ENCODE results near the gene TBC1D22B.
"Not testable (repeated sequence)": the region's sequence is repeated elsewhere in the genome, so short reads cannot be mapped to it uniquely, and the experiment has no call there.

TBC1D22B gene

DNA sequence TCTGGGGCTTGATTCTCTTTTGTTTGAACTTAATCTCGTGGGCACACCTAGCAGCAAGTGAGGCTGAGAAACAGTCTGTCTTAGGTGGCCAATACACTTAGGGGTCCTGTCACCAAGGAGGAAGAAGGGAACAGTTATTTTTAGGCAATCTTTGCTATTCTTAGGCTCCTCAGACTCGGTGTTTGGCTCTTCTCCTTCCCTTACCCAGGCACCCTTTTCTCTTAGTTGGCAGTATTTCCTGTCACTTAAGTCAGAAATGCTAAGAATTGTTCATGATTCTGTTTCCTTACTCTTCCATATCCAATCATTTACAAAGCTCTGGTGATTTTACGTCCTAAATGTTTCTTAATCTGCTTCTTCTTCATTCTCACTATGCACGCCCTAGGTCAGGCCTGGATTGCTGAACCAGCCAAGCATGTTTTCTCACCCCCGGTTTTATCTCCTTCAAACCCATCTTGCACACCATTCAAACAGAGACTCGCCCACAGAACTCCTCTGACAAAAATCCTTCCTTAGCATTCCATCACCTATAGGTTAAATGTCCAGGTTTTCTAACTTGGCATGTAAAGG, 45.6 kb downstream of the TBC1D22B start:
- DNase-seq (ENCODE audit: low read depth) = no peak

DNA sequence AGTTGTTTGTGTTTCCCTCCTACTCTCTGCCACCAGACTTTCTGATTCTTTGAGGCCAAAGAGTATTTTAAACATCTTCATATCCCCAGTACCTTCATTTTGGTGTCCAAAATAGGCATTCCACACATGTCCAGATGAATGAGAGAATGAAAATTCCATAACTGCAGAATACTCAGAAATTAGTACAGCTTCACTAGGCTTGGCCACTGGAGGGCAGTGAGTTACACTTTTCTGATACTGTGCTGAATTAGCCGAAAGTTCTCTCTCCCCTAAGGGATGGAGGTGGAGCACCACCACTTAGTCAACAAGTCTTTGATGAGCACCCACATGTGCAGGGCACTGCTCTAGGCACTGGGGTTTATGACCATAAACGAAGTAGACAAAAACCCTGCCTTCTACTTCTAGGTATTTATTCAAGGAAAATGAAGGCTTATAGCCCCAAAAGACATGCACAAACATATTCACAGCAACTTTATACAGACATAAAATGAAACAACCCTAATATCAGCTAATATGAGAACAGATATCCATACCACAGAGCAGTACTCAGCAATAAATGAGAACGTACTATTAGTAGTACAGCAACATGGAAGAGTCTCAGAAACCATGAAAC, 46.4 kb downstream of the TBC1D22B start:
- no peak for DNase-seq (ENCODE audit: low read depth)

DNA sequence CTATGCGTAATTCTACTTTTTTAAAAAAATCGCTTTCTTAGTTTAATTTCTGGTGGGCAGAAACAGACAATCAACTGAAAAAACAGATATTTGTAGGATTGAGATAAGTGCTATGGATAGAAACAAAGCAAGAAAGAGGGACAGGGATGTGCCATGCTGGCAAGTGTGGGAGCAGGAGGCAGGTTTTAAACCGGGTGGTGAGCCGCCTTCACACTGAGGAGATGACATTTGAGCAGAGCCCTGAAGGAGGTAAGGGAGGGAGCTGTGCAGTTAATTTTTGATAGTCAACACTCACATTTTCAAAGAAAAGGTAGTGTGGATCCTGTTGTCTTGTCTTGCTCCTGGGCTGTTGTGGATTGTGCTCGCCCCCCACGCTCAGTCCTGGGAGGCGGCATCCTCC, 47.2 kb downstream of the TBC1D22B start:
- DNase-seq (ENCODE audit: low read depth) = no peak

DNA sequence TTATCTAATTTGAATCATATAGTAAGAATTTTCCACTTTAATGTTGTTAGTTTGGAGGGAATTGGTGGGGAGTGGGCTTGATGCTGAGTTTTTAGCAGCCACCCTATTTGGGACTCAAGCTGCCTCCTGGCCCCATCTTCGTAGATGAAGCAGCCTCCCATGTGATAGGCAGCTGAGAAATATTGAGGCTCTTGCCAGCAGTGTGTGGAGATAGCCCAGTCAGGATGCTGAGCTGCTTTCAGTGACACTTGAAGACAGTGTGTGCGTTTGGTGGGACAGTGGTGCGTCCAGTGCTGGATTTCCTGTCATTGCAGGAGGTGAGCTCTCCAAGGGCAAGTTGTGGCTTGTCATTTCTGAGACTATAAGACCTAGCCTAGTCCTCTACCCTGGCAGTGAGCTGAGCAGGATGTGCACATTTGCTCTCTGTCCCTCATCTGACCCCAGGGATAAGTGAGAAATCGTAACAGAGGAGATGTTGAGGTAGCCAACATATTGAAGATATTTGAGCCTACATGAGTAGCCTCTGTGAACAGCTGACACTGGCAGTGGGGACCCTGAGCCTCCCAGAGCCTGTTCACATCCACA, 48.4 kb downstream of the TBC1D22B start:
- DNase-seq (ENCODE audit: low read depth) = no peak

DNA sequence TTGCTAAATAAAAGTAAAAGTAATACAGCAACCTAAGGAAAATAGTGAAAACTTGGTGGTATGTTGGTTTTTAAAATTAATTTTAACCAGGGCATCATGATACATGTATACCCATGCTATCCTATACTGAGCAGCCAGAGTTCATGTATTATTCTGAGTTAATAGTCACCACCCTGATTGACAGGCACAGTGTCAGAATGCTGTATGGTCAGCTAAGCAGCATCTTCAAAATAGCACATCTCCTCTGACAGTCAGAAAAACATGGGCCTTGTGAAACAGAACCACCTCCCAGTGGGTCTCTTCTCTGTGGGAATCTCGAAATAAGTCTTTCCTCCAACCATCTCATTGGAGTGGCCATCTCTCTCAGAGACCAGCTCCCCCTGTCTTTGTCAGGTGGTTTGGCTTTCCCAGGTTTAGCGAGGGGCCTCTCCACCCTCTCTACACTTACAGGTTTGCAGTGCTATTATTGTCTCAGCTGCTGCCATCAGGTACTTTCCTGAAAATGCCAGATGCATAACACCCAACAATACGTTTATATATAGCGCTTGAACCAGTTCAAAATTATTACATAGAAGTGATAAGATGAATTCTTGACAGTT, 49.2 kb downstream of the TBC1D22B start:
- no peak for DNase-seq (ENCODE audit: low read depth)

DNA sequence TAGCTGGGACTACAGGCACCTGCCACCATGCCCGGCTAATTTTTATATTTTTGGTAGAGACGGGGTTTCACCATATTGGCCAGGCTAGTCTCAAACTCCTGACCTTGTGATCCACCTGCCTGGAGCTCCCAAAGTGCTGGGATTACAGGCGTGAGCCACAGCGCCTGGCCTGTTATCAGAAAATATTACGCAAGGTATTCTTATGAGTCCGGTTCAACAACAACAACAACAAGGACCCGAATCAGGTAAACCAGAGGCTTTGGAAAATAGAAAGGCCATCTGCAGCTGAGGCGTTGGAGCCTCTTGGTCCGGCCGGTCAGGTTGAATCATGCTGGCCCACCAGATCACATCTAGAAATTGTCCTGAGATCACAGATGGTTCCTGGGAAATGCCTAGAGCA, 49.9 kb downstream of the TBC1D22B start:
- DNase-seq (ENCODE audit: low read depth) = not testable (repeated sequence)

DNA sequence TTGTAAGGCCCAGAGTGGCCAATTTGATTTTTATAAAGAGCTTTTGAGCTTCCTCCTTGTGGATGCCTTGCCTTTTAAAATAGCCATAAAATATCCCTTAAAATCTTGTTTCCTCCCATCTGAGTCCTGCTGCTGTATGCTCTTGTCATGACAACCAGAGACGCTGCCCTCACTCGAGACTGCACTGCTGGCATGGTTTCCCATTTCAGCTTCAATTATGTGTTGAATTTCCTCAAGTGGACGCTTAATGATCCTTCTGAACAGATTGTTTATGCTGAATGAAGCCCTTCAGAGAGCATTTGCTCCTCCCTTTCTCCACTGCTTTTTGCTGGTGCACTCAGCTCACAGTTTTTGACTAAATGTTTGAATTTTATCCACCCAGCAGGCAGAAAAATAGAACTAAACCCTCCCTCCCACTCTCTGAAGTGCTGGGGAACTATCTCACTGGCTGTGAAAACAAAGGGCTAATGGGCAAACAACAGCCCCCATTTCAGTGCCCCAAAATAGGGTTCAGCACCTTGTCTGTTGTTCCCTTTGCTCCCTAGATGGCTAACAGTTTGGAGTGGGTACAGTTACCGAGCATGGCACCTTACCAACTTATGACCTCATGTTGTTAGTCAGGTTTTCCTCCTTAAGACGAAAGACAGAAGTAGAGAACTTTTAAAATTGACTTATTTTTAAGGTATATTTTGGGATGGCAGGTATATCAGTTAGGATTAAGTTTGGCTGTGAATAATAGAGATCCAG, 50.7 kb downstream of the TBC1D22B start:
- no peak for DNase-seq (ENCODE audit: low read depth)

DNA sequence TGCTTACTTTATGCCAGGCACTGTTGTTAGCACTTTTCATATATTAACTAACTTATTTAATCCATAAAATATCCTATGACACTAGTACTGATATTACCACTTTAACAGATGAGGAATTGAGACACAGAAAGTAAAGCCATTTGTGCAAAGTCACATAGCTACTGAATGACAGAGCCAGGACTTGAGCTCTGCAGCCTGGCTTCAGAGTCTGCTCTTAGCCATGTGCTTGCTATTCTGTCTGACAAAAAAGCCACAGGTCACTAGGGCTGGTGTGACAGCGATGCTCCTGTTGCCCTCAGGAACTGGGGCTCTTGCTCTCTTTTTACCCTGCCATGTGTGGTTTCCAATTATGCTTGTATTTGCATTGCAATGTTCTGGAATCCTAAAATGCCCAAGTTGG, 51.5 kb downstream of the TBC1D22B start:
- no peak for DNase-seq (ENCODE audit: low read depth)

DNA sequence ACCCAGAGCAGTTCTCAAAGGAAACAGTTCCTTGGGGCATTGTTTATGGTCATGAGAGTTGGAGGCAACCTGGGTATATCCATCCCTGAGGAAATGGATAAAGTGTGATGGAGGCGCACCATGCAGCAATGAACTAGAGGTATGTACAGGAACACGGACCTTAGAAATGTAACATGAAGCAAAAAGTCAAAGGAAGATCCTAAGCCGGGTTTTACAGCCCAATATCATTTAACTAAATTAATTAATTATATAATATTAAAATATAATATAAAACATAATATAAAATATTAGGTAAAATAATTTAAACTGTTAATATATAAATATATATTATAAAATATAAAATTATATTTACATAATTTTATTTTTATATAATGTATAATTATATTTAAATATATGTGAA, 52.1 kb downstream of the TBC1D22B start:
- no peak for DNase-seq (ENCODE audit: low read depth)

DNA sequence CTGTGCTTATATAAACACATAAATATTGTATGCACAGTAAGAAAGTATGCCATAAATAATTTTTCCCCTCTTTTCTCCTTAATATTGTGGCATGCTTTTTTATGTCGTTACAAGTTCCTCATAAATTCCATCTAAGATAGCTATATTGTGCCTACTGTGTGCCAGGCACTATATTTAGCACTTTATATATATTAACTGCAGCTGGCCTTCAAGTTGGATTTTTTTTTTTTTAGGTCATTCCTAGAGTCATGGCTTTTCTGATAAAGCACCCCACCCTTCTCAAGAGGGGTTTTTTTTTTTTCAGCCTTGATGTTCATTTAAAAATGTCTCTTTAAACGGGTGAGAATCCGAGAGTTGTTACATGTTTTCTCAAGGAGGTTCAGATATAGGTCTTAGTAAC, 53.4 kb downstream of the TBC1D22B start:
- no peak for DNase-seq (ENCODE audit: low read depth)

DNA sequence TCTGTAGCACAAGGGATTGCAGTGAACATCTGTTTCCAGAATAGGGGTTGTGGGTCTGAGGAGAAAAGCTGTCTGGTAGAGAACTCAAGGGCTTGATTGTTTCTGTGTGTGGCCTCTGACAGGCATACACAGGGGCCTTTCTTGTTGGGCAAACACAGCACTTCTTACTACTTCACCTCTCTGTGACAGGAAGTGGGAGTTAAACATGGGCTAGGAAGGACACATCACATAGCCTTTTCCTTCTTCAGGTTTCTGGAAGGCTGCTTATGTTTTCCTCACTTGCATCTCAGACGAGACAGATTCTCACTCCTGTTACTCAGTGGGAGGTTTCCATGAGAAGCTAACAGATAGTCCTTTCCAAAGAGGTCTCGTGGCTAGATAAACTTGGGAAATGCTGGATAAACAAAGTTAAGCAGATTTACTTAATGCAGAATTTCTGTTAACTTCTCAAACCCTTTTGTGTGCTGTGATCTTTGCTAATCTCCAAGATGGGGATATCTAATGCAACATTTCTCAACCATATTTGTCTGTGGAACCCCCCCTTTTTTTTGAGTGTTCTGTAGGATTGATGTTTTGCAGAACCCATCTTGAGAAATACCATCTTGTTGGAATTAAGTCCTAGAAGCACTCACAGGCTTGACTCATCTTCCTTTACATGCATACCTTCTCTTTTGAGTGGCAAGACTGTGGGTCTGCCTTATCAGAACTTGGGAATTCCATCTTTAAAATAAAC, 54.3 kb downstream of the TBC1D22B start:
- no peak for DNase-seq (ENCODE audit: low read depth)

DNA sequence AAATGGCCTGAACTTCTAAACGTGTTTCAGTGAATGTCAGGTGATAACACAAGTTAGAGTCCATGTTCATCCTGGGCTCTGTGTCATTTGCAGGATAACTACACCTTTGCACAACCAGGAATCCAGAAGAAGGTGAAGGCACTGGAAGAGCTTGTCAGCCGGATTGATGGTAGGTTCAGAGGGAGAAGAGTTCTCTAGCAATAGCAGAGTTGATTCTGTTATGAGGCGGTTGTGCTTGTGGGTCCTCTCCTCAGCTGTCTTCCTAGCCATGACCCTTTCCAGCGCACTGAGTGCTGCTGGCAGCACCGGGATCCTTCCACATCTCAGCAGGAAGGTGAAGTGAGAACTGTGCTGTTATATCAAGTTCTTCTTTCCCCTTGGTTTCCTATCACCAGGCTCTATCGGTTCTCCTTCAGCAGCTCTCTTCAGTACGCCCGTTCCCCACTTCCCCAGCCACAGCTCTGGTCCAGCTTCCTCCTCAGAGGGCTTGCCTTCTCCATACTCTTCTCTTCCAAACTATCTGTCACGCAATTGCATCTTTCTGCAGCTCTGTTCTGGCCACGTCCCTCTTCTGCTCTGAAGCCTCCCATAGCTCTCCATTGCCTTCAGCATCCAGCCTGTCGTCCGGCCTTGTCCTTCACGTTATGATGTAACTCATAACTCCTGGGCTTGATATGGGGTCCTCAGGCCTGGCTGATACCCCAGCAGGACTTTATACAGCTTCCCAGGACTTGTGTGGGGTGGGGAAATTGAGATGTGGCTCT, 56.3 kb downstream of the TBC1D22B start:
- no peak for DNase-seq (ENCODE audit: low read depth)

DNA sequence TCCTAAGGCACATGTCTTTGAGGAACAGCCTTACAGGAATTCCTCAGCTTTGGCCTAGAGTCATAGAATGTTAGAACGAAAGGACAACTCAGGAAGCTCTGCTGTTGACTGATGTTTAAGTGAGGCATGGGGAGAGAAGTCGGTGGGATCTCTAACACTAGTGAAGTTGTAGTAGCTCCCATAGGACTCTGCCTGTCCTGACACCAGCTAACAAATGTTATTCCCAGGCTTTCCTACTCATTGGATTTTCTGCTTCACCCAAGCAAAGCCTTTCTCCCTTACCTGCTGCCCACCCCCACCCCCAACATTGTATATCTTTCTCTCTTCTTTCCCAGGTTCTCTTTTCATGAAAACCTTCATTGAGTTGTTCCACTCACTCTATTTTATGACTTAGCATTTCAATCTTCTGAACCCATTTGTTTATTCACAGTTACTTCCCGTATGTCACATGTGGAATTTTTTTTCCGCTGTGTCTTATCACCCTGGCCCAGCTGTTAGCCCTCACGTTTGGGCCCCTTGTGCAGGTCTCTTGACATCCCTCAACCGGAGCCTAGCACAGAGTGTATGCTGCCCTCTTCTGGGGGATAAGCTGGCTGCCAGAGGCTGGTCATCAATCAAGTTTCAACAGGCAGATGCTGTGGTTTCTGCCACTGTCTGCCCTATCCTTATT, 57.0 kb downstream of the TBC1D22B start:
- DNase-seq (ENCODE audit: low read depth) = no peak

DNA sequence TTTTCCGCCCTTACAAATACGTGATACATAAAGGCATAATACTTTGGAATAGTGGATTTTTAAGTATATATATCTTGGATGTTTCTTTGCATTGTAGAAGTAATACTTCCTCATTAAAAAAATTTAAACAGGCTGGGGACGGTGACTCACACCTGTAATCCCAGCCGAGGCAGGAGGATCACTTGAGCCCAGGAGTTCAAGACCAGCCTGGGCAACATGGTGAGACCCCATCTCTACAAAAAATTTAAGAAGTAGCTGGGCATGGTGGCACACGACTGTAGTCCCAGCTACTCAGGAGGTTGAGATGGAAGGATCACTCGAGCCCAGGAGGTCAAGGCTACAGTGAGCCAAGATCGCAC, 57.6 kb downstream of the TBC1D22B start:
- no peak for DNase-seq (ENCODE audit: low read depth)

DNA sequence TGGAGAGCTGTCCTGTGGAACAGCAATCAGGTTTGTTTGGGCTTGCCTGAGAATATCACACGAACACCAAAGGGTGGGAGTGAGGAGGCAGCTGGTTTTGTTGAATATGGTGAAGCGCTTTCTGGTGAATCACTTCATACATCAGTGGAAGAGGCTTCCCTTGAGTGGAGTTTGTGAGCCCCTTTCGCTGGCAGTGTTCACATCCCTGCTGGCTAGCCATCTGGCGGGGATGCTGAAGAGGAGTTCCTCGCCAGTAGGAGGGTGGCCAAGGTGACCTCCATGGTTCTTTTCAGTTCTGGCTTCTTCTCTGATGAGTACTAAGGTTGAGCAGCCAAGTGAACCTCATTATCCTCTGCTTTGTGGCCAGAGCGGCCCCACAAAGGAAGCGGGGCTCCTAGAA, 58.5 kb downstream of the TBC1D22B start:
- no peak for DNase-seq (ENCODE audit: low read depth)

DNA sequence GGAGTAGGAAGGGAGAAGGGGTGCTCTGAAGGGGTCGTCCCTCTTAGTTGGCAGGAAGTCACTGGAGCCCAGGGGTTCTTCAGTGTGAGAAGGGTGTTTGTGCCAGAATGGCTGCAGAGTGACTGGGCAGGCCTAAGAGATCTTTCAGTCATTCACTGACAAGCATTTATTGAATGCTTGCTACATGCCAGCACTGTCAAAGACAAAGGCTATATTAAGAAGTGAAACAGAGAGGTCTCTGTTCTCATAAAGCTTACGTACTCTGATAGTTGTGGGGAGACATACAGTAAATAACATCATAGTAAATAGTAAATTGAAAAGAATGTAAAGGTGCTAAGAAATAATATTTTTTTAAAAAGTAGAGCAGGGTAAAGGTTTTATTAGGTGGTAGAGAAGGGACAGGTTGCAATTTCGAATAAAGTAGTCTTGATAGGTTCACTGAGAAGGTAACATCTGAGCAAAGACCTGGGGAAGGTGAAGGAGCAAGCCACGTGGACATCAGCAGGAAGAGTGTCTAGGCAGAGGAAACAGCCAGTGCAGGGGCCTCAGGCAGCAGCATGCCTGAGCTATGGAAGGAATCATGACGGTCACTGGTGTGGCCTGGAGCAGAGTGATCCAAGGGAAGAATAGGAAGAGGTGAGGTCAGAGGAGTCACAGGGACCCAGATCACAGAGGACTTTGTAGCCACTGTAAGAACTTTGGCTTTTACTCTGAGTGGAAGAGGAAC, 59.9 kb downstream of the TBC1D22B start:
- no peak for DNase-seq (ENCODE audit: low read depth)

DNA sequence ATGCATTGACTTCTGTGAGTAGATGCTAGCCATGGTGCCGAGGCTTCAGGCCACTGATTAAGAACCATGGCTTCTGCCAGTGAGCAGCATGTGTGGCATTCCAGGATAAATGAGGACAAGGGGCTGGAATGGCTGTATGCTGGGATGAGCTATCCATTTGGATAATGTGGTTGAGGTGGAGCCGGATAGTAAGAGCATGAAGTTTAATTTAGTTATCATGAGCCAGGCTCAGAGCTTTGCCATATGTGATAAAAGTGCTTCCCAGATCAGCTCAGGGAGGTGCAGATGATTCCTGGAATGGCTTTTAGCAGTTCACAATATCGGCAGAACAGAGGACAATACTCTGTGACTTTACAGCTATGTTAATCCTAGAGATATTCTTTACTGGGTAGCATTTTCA, 61.6 kb downstream of the TBC1D22B start:
- no peak for DNase-seq (ENCODE audit: low read depth)

DNA sequence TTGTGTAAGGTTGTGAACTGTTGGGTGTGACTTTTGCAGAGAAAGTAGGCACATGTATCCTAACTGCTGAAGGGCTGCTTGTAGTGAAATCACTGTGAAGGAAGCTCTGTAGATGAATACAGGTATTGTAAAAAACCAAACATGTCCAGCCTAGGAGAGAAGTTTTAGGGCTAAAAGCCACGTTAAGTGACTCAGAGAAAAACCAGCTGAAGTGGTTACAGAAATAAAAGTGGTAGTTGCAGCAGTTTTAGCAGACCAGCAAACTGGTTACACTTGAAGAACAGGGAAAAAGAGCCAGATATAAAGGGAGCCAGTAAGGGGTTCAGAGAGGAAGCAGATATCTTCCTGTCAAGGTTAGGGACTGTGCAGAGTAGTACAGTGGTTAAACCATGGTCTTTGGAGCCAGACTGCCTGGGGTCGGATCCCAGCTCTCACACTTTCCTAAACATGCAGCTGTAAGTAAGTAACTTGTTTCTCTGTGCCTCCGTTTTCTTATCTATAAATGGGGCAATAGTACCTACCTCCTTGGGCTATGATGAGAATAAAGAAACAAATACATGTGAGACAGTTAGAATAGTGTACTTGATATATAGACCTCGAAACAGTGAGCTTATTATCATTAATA, 62.4 kb downstream of the TBC1D22B start:
- no peak for DNase-seq (ENCODE audit: low read depth)

DNA sequence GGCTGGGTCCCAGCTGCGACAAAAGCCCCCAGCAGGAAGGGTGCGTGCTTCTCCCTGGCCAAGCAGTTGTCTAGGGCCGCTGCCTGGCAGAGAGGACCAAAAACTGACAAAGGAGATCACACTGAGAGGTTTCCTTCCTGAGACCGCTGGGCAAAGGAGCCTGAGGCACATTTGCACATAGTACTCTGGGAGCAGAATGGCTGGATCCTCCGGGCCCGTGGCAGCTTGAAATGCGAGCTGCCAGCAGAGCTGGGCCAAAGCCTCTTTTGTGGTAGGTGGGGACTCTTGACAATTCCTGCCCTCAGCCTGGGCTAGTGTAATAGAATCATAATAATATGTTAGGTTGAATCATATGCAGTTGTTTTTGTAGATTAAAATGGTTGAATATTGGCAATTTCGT, 63.1 kb downstream of the TBC1D22B start:
- DNase-seq (ENCODE audit: low read depth) = no peak

DNA sequence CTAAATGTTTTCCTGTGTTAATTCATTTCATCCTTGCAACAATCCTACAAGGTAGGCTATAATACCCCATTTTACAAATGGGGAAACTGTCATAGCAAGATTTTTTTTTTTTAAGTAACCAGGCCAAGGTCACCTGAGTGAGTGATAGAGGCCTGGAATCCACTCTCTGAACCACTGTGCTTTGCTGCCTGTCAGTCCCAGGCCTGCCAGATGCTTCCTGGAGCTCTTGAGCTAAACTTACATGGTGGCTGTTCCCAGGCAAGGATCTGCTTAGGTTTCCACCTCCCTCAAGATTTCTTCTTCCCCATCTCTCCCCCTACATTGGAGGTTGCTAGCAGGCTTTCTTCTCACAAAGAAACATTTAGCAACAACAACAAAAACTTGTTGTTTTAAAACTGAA, 63.5 kb downstream of the TBC1D22B start:
- no peak for DNase-seq (ENCODE audit: low read depth)
